GM20000 (cell line): Measurements from ENCODE around the gene SLC5A8.
"Not testable (repeated sequence)": the region's sequence is repeated elsewhere in the genome, so short reads cannot be mapped to it uniquely, and the experiment has no call there.

ENCODE experiments used
- DNase-seq: peaks from one replicate; pipeline ENCODE4 v3.0.0; 2012; ENCODE audit warnings: low spot score
- CTCF ChIP-seq: IDR thresholded peaks from 2 replicates; pipeline ENCODE4 v1.5.1; 2012; ENCODE audit warnings: mild to moderate bottlenecking, control low read depth; ENCODE audit errors: extremely low read depth, missing control alignments

Gene SLC5A8

GRCh38 chr12:101172316-101172715, 37.7 kb downstream of the SLC5A8 start:
- DNase-seq: peak; percentile 7
- TF ChIP-seq CTCF: no peak

- no peak for TF ChIP-seq CTCF
- no peak for DNase-seq
Measured at GRCh38 chr12:101168001-101168400, 42.0 kb downstream of the SLC5A8 start.

DNA sequence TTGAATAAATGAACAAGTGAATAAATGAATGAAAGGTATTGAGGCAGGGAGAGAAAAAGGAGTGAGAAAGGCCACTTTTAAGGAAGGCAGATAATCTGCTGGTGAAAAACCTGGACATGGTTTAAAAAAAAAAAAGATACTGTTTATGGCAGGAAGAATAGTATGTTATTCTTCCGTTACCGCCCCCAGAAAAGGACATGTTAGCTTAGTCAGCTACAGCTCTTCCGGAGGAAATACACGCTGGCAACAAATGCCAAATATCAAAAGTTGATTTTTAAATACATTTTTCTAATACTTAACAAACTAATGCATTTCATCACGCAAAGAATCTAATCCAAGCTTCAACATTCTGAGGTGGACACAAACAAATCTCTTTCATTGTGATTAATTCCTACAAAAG, 43.2 kb downstream of the SLC5A8 start:
- no peak for DNase-seq
- TF ChIP-seq CTCF: no peak

DNA sequence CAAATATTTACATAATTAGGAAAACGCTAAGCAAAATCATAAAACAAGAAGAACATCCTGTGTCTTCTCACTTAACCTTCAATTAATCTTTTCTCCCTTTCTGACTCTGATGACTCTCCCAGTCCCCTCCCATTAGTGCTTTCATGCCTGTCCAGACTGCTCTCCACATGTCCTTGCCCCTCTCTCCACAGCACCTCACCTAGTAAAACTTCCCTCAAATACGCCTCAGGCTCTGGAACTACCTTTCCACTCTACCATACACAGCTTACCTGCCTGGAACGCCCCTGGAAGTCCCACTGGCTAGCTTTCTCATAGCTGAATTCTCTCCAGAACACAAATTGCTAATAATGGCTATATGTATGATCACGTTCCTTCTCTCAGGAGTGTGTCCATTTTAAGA, 44.7 kb downstream of the SLC5A8 start:
- no peak for TF ChIP-seq CTCF
- DNase-seq: no peak

DNA sequence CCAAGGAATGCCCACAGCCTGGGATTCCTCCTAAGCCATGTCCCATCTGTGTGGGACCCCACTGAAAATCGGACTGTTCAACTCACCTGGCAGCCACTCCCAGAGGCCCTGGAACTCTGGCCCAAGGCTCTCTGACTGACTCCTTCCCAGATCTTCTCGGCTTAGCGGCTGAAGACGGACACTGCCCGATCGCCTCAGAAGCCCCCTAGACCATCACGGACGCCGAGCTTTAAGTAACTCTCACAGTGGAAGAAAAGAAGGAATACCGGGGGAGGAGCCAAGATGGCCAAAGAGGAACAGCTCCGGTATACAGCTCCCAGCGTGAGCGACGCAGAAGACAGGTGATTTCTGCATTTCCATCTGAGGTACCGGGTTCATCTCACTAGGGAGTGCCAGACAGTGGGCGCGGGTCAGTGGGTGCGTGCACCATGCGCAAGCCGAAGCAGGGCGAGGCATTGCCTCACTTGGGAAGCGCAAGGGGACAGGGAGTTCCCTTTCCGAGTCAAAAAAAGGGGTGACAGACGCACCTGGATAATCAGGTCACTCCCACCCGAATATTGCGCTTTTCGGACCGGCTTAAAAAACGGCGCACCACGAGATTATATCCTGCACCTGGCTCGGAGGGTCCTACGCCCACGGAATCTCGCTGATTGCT, 64.1 kb downstream of the SLC5A8 start:
- DNase-seq: not testable (repeated sequence)

- TF ChIP-seq CTCF: no peak
- no peak for DNase-seq
Measured at GRCh38 chr12:101127521-101128219, 82.4 kb downstream of the SLC5A8 start.

DNA sequence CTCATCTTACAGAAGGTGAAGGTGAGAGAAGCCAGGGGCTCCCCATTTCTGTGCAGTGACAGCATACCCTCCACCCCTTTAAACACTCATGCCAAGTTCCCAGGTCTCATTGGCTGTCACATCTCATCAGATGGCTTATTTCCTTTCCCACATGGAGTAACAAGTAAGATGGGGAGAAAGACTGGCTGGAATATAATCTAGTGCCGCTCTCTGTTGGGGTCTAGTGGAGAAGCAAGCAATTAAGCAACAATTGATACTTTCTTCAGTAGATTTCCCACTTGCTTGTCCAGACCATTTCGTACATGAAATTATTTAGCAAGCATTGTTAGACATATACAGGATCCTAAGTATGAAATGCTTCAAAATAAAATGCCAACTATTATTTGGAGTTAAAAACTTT, 92.2 kb downstream of the SLC5A8 start:
- DNase-seq: no peak

More for the DNA sequence above, 92.2 kb downstream of the SLC5A8 start:
- TF ChIP-seq CTCF: no peak
